Measurements from ENCODE around the gene DEGS2.
"Not testable (repeated sequence)": the region's sequence is repeated elsewhere in the genome, so short reads cannot be mapped to it uniquely, and the experiment has no call there.

Gene DEGS2

DNA sequence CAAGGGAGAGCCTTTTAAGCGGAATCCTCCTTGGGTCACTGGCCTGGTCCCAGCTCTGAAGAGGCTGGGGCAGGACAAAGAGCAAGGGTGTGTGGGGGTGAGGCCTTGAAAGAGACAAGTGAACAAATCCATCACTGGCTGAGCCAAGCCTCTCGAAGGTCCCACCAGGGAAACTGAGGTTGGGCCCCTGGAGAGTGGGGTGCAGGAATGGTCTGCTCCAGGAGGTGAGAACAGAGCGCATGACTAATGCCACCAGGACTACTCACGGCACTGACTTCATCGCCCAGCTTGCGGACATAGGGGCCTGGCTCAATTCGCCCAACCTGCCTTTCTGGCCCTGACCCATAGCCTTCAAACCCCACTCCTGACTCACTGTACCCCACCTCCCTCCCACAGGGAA, 19.2 kb upstream of the DEGS2 start:
- no peak for DNase-seq (ENCODE audit: low read depth)

DNA sequence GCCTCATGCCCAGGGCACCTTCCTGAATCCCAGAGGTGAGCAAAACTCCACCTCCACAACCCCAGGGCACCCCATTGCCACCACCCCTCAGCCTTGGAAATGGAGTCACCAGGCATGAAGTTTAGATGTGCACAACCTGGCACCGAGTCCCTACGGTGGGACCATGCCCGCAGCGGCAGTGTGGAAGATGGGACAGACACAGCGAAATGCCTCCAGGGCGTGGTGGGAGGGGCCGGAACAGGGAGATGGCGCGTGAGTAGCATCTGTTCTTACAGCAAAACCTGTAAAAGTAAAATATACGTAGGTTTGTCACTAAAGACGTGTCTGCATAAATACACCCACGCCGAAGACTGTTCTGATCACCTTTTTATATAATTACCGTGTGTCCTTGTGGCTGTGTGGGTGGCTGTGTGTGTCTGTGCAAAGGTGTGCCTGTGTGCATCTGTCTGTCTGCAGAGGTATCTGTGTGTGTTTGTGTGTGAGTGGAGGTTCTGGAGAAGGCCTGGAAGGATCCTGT, 17.4 kb upstream of the DEGS2 start:
- DNase-seq (ENCODE audit: low read depth) = no peak

GRCh38 chr14:100173353-100173752, 13.9 kb upstream of the DEGS2 start:
- DNase-seq (ENCODE audit: low read depth) = no peak

DNA sequence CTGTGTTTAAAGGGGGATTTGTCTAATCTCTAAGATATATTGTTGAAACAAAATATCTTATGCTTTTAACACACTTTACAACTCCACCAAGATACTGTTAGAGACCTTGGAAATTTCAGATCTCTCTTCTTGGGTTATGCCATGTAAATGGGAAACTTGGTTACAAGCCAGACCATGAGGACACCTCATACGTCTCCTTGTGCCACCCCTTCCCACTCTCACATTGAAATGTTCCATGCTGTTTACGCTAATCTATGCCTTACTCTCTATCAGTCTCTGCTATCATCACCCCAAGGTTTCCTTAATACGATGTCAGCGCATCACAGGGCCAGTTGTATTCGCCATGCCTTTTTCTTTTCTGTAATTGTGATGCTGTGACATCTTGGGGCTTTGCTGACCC, 13.4 kb upstream of the DEGS2 start:
- no peak for DNase-seq (ENCODE audit: low read depth)

GRCh38 chr14:100170880-100171279, 11.4 kb upstream of the DEGS2 start:
- no peak for DNase-seq (ENCODE audit: low read depth)

DNA sequence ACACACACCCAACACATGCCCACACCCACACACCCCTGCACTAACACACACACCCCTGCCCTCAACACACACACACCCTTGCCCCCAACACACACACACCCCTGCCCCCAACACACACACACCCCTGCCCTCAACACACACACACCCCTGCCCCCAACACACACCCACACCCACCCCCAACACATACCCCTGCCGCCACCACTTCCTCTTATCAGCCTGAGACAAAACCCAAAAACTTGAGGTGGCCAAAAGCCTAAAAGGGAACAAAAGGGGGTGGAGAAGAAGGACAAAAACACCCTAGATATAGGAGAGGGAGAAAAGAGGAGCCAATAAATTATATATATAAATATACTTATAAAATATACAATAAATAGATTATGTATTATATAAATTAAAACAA, 9.1 kb upstream of the DEGS2 start:
- no peak for DNase-seq (ENCODE audit: low read depth)

- DNase-seq (ENCODE audit: low read depth) = no peak
These were observed 6.5 kb upstream of the DEGS2 start for GRCh38 chr14:100165831-100166440.

DNA sequence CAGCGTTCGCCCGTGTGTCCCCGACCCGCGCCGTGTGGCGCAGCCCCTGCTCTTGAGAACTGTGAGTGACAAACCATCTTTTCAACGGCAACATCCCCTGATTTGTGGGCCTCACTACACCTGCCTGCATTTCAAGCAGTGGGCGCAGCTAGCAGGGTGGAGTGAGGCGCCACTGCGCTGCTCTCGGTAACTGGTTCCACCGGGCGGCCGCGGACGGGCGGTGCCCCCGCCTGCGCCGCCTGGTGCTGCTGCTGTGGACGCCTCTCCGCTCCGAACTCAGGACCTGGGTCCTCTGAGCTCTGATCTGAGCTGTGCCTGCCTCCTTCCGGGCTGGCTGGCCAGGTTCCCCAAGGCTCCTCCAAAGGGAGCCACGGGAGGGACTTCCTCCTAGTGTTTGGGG, 5.9 kb upstream of the DEGS2 start:
- no peak for DNase-seq (ENCODE audit: low read depth)

DNA sequence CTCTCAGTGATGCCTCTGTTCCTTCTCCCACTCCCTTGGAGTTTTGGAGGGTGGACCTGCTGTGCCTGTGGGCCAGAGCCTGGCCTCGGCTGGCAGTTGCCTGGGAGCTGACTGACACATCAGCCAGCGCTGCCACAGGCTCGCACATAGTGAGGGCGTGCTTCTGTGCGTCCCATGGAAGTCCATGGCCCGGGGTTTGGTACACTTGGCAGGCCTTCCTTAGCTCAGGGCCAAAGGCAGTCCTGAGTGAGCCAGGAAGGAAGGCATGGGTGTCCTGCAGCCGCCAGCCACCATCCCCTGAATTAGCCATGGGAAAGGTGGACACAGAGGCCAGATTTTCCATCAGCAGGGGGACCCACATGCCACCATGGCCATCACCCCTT, 1.1 kb upstream of the DEGS2 start:
- DNase-seq (ENCODE audit: low read depth) = no peak

DNA sequence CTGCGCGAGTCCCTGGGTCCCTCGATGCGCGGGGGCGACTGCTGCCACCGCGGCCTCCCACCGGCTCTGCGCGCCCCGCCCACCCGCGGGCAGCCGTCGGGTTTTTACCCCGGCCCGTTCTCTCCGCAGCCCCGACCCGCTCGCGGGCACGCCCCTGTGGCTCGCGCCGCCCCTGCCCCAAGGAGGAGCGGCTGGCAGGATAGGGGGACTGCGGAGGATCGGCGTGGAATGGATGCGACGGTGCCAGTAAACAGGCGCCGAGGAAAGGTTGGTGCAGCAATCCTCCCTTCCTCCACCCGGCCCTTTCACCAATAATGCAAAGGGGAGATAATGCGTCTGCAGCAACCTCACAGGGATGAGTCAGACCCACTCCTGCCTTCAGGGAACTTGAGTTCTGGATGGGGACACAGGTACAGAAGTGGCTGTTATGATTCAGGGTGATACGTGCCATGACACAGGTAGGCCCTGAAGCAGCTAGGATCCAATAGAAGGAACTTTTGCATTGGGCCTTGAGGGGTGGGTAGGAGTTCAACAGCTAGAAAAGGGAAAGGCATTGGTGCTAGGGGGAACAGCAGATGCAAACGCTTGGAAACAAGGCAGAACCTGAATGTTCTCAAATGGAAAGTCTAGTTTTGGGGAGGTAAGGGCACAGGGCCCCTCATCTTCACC, 554 bp upstream of the DEGS2 start:
- DNase-seq (ENCODE audit: low read depth) = no peak

DNA sequence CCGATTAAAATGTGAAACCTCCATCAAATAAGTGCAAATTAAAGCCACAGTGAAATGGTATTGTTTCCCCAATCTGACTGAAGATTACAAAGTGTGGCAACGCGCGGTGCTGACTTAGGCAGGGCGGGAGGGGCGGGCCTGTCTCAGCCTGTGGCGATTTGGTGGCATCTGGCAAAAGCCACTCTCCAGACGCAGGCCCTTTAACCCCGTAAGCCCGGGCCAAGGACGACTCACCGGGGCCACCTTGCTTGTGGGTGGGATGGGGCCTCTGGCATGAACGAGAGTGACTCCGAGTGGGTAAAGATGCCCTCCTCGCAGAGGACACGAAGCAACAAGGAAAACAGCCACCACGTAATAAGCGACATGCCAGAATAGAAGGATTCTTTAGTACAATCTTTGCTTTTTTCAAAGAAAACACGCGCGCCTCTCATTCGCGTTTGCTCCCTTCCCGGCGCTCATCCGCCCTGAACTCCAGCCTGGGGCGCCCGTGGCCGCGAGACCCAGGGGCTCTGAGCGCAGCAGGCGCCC, 815 bp downstream of the DEGS2 start:
- no peak for DNase-seq (ENCODE audit: low read depth)

- DNase-seq (ENCODE audit: low read depth) = not testable (repeated sequence)
These were observed 1.8 kb downstream of the DEGS2 start for GRCh38 chr14:100157548-100158232.

- DNase-seq (ENCODE audit: low read depth) = no peak
These were observed 2.7 kb downstream of the DEGS2 start for GRCh38 chr14:100156776-100157175.

DNA sequence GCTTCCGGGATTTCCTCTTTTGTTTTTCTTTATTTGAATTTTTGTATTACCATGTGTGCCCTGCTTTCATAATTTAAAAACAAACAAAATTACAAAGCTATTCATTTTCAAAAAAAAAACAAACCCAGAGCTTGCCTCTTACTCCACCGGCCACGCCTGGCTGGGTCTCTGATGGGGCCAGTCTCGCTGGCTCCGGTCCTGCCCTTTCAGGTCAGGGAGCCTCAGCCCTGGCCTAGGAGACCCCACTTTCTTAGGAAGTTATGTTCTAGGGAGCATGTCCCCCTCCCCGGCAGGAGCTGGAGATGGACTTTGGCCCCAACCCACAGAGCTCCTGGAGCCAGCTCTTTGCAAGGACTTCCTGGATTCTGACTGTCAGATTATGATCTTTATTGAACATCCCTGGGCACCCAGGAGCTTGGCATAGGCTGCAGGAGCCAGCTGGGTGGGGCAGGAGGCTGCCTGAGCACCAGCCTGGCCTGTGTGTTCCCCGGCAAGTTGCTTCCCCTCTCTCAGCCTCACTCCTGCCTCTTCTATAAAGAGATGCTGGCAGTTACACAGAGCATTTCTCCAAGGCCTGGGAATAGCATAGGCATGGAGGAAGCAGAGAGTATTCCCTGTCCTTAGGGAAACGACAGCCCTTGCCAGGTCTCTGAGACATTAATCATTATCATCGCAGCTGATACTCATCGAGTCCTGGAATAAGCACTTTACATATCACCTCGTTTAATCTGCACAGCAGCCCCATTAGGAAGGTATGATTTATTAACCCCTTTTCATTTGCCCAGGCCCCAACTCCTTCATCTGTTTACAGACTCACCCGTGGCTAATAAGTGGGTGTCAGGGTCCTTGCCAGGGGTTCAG, 3.5 kb downstream of the DEGS2 start:
- DNase-seq (ENCODE audit: low read depth) = no peak

DNA sequence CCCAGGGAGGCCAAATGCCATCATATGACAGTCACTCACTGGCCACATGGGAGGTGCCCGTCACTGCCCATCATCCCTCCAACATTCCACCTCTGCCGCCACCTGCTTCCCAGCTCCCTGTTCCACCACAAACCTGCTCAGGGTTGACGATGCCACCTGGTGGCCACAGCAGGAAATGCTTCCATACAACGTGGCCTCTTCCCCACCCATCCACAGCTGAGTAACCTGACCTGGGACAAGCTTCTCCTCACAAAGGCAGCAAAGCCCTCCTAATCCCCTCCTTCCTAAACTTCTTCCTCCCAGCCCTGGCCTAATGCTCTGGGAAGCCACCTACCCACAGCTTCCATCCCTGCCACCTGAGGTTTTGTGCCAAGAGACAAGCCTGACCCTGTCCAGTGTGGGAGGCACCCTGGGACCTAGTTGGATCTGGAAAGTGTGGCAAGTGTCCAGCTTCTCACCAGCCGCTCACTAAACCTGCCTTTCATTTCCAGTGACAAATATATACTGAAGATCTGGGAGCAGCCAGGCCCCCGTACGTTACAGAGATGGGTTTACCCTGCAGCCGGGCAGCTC, 4.3 kb downstream of the DEGS2 start:
- DNase-seq (ENCODE audit: low read depth) = no peak

GRCh38 chr14:100153560-100153959, 5.9 kb downstream of the DEGS2 start:
- DNase-seq (ENCODE audit: low read depth) = no peak

DNA sequence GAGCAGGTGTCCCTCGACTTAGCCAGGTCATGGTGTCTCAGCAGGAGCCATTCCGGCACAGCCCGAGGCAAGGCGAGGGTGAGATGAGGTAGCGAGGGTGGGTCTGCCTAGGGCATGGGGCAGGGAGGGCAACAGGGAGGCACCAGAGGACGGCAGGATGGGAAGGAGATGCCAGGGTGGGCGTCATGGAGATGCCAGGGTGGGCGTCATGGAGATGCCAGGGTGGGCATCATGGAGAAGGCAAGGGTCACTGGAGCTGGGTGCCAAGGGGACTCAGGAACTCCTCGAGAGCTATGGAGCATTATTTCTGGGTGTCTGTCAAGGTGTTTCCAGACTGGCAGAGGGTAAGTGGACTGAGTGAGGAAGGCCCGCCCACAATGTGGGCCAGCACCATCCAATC, 7.4 kb downstream of the DEGS2 start:
- DNase-seq (ENCODE audit: low read depth) = no peak

GRCh38 chr14:100150932-100151587, 8.4 kb downstream of the DEGS2 start:
- DNase-seq (ENCODE audit: low read depth) = no peak

DNA sequence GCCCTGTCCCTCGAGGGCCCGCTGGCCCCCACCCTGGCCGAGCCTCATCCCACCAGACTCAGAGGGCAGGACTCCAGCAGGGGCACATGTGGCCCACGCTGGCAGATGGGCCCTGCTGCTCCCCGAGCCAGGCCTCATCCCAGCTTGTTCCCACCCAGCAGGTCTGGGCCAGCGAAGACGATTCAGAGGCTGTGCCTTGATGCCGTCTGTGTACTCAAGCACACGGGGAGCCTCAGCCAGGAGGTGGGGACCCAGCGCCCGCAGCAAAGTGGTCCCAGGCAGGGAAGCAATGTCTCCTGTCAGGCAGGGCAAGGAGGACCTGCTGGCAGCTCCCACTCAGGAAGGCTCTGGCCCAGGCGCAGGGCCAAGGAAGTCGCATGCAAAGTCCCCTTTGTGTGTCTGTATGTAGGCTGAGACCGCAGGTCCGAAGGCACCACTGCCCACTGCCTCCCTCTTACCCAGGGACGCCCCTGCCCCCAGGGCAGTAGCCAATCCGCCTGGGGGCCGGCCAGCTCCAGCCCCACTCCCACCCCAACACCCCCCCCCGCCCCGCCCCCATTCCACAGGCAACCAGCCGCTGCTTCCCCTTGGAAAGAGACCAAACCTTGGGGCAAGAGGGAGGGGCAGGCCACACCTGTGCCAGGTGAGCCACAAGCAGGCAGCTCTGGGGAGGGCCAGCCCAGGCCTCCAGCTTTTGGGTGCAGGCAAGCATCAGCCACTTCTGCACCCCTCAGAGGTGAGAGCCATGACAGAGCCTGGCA, 9.4 kb downstream of the DEGS2 start:
- DNase-seq (ENCODE audit: low read depth) = no peak
